Neuronal stem cell (in vitro differentiated cells): ENCODE results near the gene HGS.

Experiments
- DNase-seq: peaks from one replicate; pipeline ENCODE4 v3.0.0-alpha.2; 2013; ENCODE audit warnings: low spot score
- H2AFZ ChIP-seq: one replicate; pipeline ENCODE4 v1.6.1; 2013; ENCODE audit warnings: mild to moderate bottlenecking, low read length, inconsistent platforms
- H2AK5ac ChIP-seq: 2 replicates; pipeline ENCODE4 v1.6.1; 2013; ENCODE audit warnings: low read depth, mild to moderate bottlenecking, inconsistent platforms, low read length, moderate library complexity, mixed read lengths
- H2BK120ac ChIP-seq: 2 replicates; pipeline ENCODE4 v1.6.1; 2013; ENCODE audit warnings: low read depth, mild to moderate bottlenecking, inconsistent platforms, low read length, moderate library complexity, mixed read lengths
- H2BK12ac ChIP-seq: one replicate; pipeline ENCODE4 v1.6.1; 2013; ENCODE audit warnings: low read length, inconsistent platforms
- H2BK15ac ChIP-seq: 2 replicates; pipeline ENCODE4 v1.6.1; 2013; ENCODE audit warnings: mild to moderate bottlenecking, low read length, inconsistent platforms, mixed read lengths
- H2BK5ac ChIP-seq: one replicate; pipeline ENCODE4 v1.6.1; 2013; ENCODE audit warnings: inconsistent platforms, mild to moderate bottlenecking, low read length, moderate library complexity
- H3K14ac ChIP-seq: one replicate; pipeline ENCODE4 v1.6.1; 2013; ENCODE audit warnings: low read length, inconsistent platforms
- H3K18ac ChIP-seq: 2 replicates; pipeline ENCODE4 v1.6.1; 2013; ENCODE audit warnings: low read length, inconsistent platforms
- H3K23ac ChIP-seq: 2 replicates; pipeline ENCODE4 v1.6.1; 2013; ENCODE audit warnings: low read depth, mild to moderate bottlenecking, mixed read lengths, low read length, inconsistent platforms; ENCODE audit not compliant: poor library complexity
- H3K27ac ChIP-seq: replicated peaks from 3 replicates; pipeline ENCODE4 v1.5.1; 2013; ENCODE audit warnings: low read length, inconsistent platforms
- H3K27me3 ChIP-seq, 3 experiments: 2 replicates each; pipeline ENCODE4 v1.6.1; 2013; ENCODE audit warnings: low read length in 3 of 3, mild to moderate bottlenecking in 2 of 3, inconsistent platforms in 1 of 3, low read depth in 1 of 3, mixed read lengths in 1 of 3, moderate library complexity in 1 of 3; ENCODE audit not compliant: control insufficient read depth in 3 of 3, insufficient read depth in 3 of 3
- H3K36me3 ChIP-seq, 2 donors: replicated peaks in 1 of 2; 2 replicates each; pipeline ENCODE4 v1.6.1; 2013; ENCODE audit warnings: low read length in 2 of 2; ENCODE audit not compliant: control insufficient read depth in 2 of 2, insufficient read depth in 2 of 2
- H3K4ac ChIP-seq: 2 replicates; pipeline ENCODE4 v1.6.1; 2013; ENCODE audit warnings: inconsistent platforms, mild to moderate bottlenecking, low read length, moderate library complexity
- H3K4me1 ChIP-seq, 2 donors: 1 replicate in 1 of 2; 2 replicates in 1 of 2; pipeline ENCODE4 v1.6.1; 2013; ENCODE audit warnings: low read length in 2 of 2, low read depth in 1 of 2; ENCODE audit not compliant: control insufficient read depth in 2 of 2, insufficient read depth in 1 of 2
- H3K4me2 ChIP-seq: one replicate; pipeline ENCODE4 v1.6.1; 2013; ENCODE audit warnings: mild to moderate bottlenecking, low read length, inconsistent platforms; ENCODE audit not compliant: insufficient read depth, poor library complexity, severe bottlenecking
- H3K4me3 ChIP-seq, 2 donors: 2 replicates each; pipeline ENCODE4 v1.5.1; 2013; ENCODE audit warnings: low read length in 2 of 2, mild to moderate bottlenecking in 2 of 2, inconsistent platforms in 1 of 2, moderate library complexity in 1 of 2
- H3K79me1 ChIP-seq: one replicate; pipeline ENCODE4 v1.6.1; 2013; ENCODE audit warnings: low read depth, mild to moderate bottlenecking, inconsistent platforms, low read length, moderate library complexity
- H3K9ac ChIP-seq: one replicate; pipeline ENCODE4 v1.6.1; 2013; ENCODE audit warnings: mild to moderate bottlenecking, low read depth, low read length, inconsistent platforms; ENCODE audit not compliant: poor library complexity
- H3K9me3 ChIP-seq, 2 donors: replicated peaks in 1 of 2; 2 replicates each; pipeline versions ENCODE3 to v1.6.1; 2013; ENCODE audit warnings: low read length in 2 of 2, mild to moderate bottlenecking in 2 of 2, inconsistent platforms in 1 of 2, low read depth in 1 of 2, mixed read lengths in 1 of 2, moderate library complexity in 1 of 2; ENCODE audit not compliant: control insufficient read depth in 2 of 2, insufficient read depth in 1 of 2
- H4K8ac ChIP-seq: one replicate; pipeline ENCODE4 v1.6.1; 2013; ENCODE audit warnings: low read depth, mild to moderate bottlenecking, inconsistent platforms, low read length, moderate library complexity
- H4K91ac ChIP-seq: one replicate; pipeline ENCODE4 v1.6.1; 2013; ENCODE audit warnings: low read length, low read depth, mild to moderate bottlenecking, inconsistent platforms; ENCODE audit not compliant: poor library complexity
- WGBS, 2 donors: extraction: QIAGEN DNeasy Blood & Tissue Kit; methylation state at CpG; one replicate each; pipeline ENCODE4 v1.1.7; 2013; ENCODE audit warnings: missing lambda C conversion rate in 2 of 2, mixed read lengths in 1 of 2; ENCODE audit not compliant: insufficient read length in 2 of 2, insufficient replicate concordance in 1 of 2; ENCODE audit errors: extremely low coverage in 2 of 2; 5-methylcytosine and 5-hydroxymethylcytosine counted together

Gene HGS

DNA sequence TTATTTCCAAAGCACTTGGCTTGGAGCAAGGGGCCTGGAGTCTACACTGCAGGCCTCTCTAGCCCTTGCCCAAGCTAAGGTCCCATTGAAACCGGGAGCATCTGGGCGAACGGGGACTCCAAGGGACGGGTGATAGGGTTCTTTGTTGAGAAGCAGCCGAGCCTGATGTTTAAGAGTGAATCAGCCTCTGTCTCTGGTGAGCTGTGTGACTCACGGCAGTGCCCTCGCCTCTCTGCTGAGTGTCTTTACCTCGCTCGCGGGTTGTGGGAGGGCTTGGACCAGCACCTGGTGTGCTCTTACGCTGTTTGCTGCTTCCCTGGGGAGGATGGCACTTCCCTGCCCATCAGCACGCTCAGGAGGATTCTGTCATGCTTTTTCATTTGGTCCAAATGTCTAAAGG, 1.3 kb downstream of the HGS start:
- DNase-seq = no peak
- H3K27ac ChIP-seq = no peak overlapping the region
- H3K36me3 ChIP-seq = peaks cover 39 to 68% of the 10 kb centered on the region in 2 donors
- H2BK12ac ChIP-seq = no peak overlapping the region
- no peak overlapping the region for H2BK5ac ChIP-seq
- no peaks in the 10 kb centered on the region for H3K27me3 ChIP-seq
- no peak overlapping the region for H3K18ac ChIP-seq
- no peak overlapping the region for H3K14ac ChIP-seq
- H2BK15ac ChIP-seq = no peak overlapping the region
- WGBS, 2 donors = no CpG with 5 or more reads among the region's 12 CpGs
- peaks cover 0 to 2% of the 10 kb centered on the region in 2 donors for H3K9me3 ChIP-seq
- H2BK120ac ChIP-seq = no peak overlapping the region
- H3K79me1 ChIP-seq = peaks cover 34% of the 10 kb centered on the region
- H2AFZ ChIP-seq = no peak overlapping the region
- H3K4ac ChIP-seq = no peak overlapping the region
- H3K23ac ChIP-seq = no peak overlapping the region
- H3K4me3 ChIP-seq = peak overlapping the region in 1 of 2 donors; percentile 84
- H3K4me1 ChIP-seq = peaks cover 9 to 14% of the 10 kb centered on the region in 2 donors
- H3K4me2 ChIP-seq = peak overlapping the region; percentile 79
- no peak overlapping the region for H4K8ac ChIP-seq
- no peak overlapping the region for H3K9ac ChIP-seq
- H4K91ac ChIP-seq = no peak overlapping the region
- no peak overlapping the region for H2AK5ac ChIP-seq

DNA sequence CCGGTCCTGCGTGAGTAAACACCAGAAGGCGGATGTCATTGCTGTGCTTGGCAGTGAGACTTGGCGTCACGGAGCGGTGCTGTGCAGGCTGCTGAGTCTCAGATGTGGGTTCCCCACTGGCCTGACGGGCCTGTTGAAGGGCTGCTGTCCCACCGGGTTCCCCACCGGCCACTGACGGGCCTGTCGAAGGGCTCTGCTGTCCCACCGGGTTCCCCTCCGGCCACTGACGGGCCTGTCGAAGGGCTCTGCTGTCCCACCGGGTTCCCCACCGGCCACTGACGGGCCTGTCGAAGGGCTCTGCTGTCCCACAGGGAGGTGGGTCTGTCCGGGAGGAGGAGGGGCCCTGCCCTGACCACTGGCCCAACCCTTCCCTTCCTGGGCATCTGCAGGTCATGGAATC, 2.8 kb downstream of the HGS start:
- Histone ChIP-seq H2BK5ac (no peak overlapping the region), H3K27me3 (no peaks in the 10 kb centered on the region), H3K23ac (peak overlapping the region; percentile 3), H2AK5ac (no peak overlapping the region), H4K8ac (no peak overlapping the region), H2BK120ac (no peak overlapping the region), H3K14ac (no peak overlapping the region), H3K9me3 (no peaks in the 10 kb centered on the region), H3K27ac (no peak overlapping the region), H3K4me1 (peaks cover 9 to 14% of the 10 kb centered on the region in 2 donors), H3K4me3 (no peak overlapping the region), H4K91ac (no peak overlapping the region), H3K9ac (no peak overlapping the region), H3K4me2 (no peak overlapping the region), H2AFZ (no peak overlapping the region), H3K4ac (no peak overlapping the region), H3K79me1 (peaks cover 32% of the 10 kb centered on the region), H2BK15ac (no peak overlapping the region), H3K18ac (no peak overlapping the region), H2BK12ac (no peak overlapping the region), H3K36me3 (peaks cover 42 to 70% of the 10 kb centered on the region in 2 donors)
- DNase-seq = no peak
- WGBS, 2 donors = no CpG with 5 or more reads among the region's 20 CpGs

DNA sequence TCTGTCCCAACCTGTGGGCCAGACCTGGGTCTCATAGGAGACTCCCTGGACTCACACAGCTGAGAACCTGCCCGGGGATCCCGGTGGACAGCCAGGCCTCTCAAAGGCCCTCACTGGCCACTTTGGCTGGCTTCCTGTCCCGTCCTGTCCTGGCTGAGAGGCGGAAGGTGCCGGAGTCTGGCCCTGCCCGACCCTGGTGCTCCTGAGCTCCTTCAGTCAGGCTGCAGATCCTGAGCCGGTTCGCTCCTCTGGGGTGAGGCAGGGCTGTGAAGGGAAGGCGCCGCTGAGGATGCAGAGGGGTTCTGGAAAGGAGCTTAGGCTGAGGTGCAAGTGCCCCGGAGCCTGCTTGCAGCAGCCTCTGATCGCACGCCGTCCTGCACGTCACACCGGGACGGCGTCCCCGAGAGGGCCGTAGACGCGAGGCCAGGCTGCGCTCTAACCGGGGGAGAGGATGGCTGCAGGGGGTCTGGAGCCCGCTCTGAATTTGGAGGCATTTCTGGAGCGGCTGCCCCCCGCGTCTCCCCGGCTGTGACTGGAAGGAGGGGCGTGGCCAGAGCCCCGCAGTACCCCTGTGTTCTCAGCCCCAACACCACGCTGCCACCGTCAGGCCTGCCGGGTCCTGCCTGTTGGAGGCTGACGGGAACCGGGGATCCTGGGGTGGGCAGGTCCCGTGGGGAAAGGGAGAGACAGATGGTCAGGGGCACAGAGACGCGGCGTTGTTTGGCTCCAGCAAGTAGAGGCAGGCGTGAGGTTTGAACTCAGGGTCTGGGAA, 4.1 kb downstream of the HGS start:
- Histone ChIP-seq H3K4me3 (peak overlapping the region in 1 of 2 donors; percentile 15), H2BK12ac (no peak overlapping the region), H3K9me3 (no peaks in the 10 kb centered on the region), H2AFZ (no peak overlapping the region), H3K4me1 (peaks cover 4 to 8% of the 10 kb centered on the region in 2 donors), H3K27me3 (no peaks in the 10 kb centered on the region), H3K14ac (no peak overlapping the region), H3K4me2 (no peak overlapping the region), H3K23ac (peak overlapping the region; percentile 73), H3K36me3 (peaks cover 49 to 79% of the 10 kb centered on the region in 2 donors), H2BK15ac (no peak overlapping the region), H2AK5ac (no peak overlapping the region), H3K79me1 (peaks cover 31% of the 10 kb centered on the region), H4K8ac (no peak overlapping the region), H2BK120ac (no peak overlapping the region), H3K4ac (no peak overlapping the region), H2BK5ac (no peak overlapping the region), H3K18ac (no peak overlapping the region), H3K27ac (no peak overlapping the region), H3K9ac (no peak overlapping the region), H4K91ac (peak overlapping the region; percentile 85)
- WGBS, 2 donors = no CpG with 5 or more reads among the region's 41 CpGs
- DNase-seq = no peak

DNA sequence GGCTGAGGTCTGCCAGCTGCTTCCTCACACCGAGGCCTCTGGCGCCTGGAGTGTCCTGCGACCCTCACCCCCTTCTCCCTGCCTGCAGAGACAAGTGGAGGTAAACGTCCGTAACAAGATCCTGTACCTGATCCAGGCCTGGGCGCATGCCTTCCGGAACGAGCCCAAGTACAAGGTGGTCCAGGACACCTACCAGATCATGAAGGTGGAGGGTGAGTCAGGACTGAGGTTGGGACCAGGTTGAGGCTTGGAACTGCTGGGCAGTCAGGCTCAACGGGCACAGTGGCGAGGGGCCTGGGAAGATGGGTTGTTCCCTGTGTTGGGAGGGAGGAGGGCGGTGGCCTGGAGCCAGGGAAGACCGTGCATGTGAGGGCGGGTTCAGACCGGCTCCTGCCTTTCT, 4.8 kb downstream of the HGS start:
- no peak overlapping the region for H2BK12ac ChIP-seq
- peak overlapping the region; percentile 73 for H3K23ac ChIP-seq
- H3K27ac ChIP-seq = no peak overlapping the region
- H3K4ac ChIP-seq = no peak overlapping the region
- no peak overlapping the region for H4K8ac ChIP-seq
- no peak overlapping the region for H4K91ac ChIP-seq
- H3K9me3 ChIP-seq = no peaks in the 10 kb centered on the region
- H3K79me1 ChIP-seq = peaks cover 27% of the 10 kb centered on the region
- no peak overlapping the region for H3K4me2 ChIP-seq
- no peak overlapping the region for H2BK120ac ChIP-seq
- peaks cover 4 to 8% of the 10 kb centered on the region in 2 donors for H3K4me1 ChIP-seq
- H2BK15ac ChIP-seq = no peak overlapping the region
- no peaks in the 10 kb centered on the region for H3K27me3 ChIP-seq
- no peak overlapping the region for H2AK5ac ChIP-seq
- peak overlapping the region; percentile 70 for H3K9ac ChIP-seq
- H2BK5ac ChIP-seq = no peak overlapping the region
- H3K4me3 ChIP-seq = peak overlapping the region in 1 of 2 donors; percentile 58
- H3K18ac ChIP-seq = no peak overlapping the region
- no peak overlapping the region for H3K14ac ChIP-seq
- H3K36me3 ChIP-seq = peaks cover 54 to 84% of the 10 kb centered on the region in 2 donors
- DNase-seq = no peak
- no peak overlapping the region for H2AFZ ChIP-seq
- no CpG with 5 or more reads among the region's 14 CpGs for WGBS, 2 donors
